PFSK-1 (cell line): ENCODE results near the gene CD72.

Source experiments
- FOXP2 ChIP-seq: optimal IDR thresholded peaks from 2 replicates; pipeline ENCODE3; 2011; ENCODE audit warnings: borderline replicate concordance, control low read depth, inconsistent platforms; ENCODE audit not compliant: insufficient read depth; ENCODE audit errors: extremely low read length, extremely low read depth
- POLR2AphosphoS5 ChIP-seq: IDR thresholded peaks from 2 replicates; pipeline ENCODE4 v1.6.1; 2012; ENCODE audit warnings: low read depth, mild to moderate bottlenecking, control low read depth, low read length, moderate library complexity
- REST ChIP-seq, 2 experiments: IDR thresholded peaks; 2 replicates each; pipeline versions ENCODE4 v1.6.1 to v1.8.0; 2011 to 2012; ENCODE audit warnings: low read depth in 2 of 2, low read length in 2 of 2, control low read depth in 1 of 2, inconsistent platforms in 1 of 2, mild to moderate bottlenecking in 1 of 2, moderate library complexity in 1 of 2; ENCODE audit not compliant: insufficient read depth in 1 of 2
- SIN3A ChIP-seq: IDR thresholded peaks from 2 replicates; pipeline ENCODE4 v1.6.1; 2012; ENCODE audit warnings: mild to moderate bottlenecking, low read length, moderate library complexity, borderline replicate concordance; ENCODE audit not compliant: insufficient read depth
- TAF1 ChIP-seq: IDR thresholded peaks from 2 replicates; pipeline ENCODE4 v1.6.1; 2012; ENCODE audit warnings: low read length, control low read depth, borderline replicate concordance; ENCODE audit not compliant: insufficient read depth

Gene CD72

DNA sequence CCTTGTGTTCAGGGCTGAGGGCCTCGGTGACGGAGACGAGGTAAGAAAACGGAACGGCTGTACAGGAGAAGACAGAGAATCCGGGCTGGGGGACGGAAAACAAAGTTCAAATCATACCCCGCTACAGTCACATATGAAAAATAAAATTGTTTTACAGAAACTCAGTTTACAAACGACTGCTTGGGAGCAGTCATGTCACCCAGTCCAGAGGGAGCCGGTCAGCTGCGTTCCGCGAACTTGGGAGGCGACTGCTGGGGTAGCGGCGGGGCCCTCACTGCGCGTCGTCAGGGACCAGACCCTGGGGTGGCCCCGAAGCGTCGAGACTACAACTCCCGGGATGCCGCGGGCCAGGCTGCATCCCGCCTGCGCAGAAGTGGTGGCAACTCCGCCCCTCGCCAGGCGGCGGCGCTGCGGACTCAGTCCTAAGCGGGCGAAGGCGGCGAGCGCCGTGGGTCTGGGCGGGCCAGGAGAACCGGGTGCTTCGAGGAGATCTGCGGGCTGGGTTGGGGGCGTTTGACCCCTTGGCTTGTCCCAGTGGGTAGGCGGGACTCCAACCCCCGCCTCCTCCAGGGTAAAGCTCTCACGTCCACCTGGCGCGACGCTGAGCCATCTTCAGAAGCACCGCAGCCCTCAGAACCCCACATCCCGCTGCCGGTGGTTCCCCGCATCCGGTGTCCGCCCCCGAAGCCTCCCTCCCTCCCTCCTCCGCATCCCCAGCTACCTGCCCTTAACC, 28.5 kb upstream of the CD72 start:
- TF ChIP-seq REST (IDR thresholded peaks at IDR 0.05; ENCODE audit: insufficient read depth in 1 of 2, low read depth in 2 of 2, low read length in 2 of 2) (no peak), FOXP2 (peak; percentile 63), POLR2AphosphoS5 (peak; percentile 50; the same call in 1 of the 2 replicates), TAF1 (0 out of 2 replicates have a peak, but pooled peaks have one; percentile 38), SIN3A (no peak)

GRCh38 chr9:35646153-35646532, 27.9 kb upstream of the CD72 start:
- TF ChIP-seq POLR2AphosphoS5 = no peak
- TF ChIP-seq REST (IDR thresholded peaks at IDR 0.05; ENCODE audit: insufficient read depth in 1 of 2, low read depth in 2 of 2, low read length in 2 of 2) = no peak
- no peak for TF ChIP-seq TAF1
- no peak for TF ChIP-seq FOXP2
- no peak for TF ChIP-seq SIN3A

DNA sequence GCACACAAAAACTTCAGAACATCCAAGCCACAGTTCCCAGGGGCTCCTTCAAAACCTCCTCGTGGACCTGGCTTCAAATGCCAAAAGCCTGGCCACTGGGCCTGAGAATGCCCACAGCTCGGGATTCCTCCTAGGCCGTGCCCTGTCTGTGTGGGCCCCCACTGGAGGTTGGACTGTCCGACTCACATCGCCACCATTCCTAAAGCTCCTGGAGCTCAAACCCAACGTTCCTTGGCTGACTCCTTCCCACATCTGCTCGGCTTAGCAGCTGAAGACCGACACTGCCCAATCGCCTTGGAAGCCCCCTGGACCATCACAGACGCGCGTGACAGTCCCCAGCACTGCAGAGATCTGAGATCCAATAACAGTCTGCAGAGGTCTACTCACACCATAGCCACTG, 24.8 kb upstream of the CD72 start:
- TF ChIP-seq POLR2AphosphoS5 (no peak), TAF1 (no peak), SIN3A (no peak), REST (IDR thresholded peaks at IDR 0.05; ENCODE audit: insufficient read depth in 1 of 2, low read depth in 2 of 2, low read length in 2 of 2) (no peak), FOXP2 (no peak)

GRCh38 chr9:35639631-35640030, 21.4 kb upstream of the CD72 start:
- TF ChIP-seq FOXP2 (no peak), TAF1 (no peak), POLR2AphosphoS5 (no peak), REST (IDR thresholded peaks at IDR 0.05; ENCODE audit: insufficient read depth in 1 of 2, low read depth in 2 of 2, low read length in 2 of 2) (no peak), SIN3A (no peak)
